Measurements from ENCODE around the gene HDGFL3.

DNA sequence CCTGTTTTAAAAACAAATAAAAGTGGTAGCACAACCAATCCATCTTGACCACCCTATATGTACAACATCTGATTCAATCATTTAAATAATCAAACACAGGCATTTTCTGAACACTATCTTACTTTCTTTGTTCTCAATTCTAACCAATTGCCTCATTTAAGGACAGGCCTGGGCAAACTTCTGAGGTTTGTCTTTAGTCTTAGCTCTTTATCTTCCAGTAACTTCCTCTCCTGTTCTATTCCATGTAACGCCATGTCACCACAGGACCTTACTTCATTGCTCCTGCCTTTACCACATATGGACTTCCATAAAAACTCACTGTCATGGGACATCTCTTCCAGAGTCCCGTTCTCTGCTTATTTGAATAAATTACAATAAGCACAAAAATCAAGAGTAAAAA is 14.9 kb downstream of the HDGFL3 start:
- no peak for TF ChIP-seq ZNF274 (IDR thresholded peaks at IDR 0.05; ENCODE audit: low read depth, low read length)
- TF ChIP-seq YY1 (IDR thresholded peaks at IDR 0.05; ENCODE audit: insufficient read depth, insufficient read length): no peak
